Iris pigment epithelial cell (primary cell): ENCODE data around the gene GUK1.
"Not testable (repeated sequence)": the region's sequence is repeated elsewhere in the genome, so short reads cannot be mapped to it uniquely, and the experiment has no call there.

Experiments
- DNase-seq: peaks from one replicate; pipeline ENCODE4 v3.0.0-alpha.2; 2011; ENCODE audit warnings: low read depth

GUK1 gene

DNA sequence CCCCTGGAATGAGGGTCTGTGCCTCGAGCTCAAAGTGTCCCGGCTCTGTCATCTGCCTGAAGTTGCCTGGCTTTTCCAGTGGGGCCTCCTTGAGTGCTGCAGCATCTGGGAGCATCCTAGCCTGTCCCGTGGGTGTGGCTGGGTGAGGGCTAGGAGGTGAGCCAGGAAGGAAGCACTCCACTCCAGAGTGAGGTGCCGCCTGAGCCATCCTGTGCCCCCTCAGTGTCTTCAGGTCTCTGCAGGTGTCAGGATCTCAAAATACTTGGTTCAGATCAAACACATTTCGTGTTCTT is 37.0 kb downstream of the GUK1 start:
- DNase-seq = no peak

DNA sequence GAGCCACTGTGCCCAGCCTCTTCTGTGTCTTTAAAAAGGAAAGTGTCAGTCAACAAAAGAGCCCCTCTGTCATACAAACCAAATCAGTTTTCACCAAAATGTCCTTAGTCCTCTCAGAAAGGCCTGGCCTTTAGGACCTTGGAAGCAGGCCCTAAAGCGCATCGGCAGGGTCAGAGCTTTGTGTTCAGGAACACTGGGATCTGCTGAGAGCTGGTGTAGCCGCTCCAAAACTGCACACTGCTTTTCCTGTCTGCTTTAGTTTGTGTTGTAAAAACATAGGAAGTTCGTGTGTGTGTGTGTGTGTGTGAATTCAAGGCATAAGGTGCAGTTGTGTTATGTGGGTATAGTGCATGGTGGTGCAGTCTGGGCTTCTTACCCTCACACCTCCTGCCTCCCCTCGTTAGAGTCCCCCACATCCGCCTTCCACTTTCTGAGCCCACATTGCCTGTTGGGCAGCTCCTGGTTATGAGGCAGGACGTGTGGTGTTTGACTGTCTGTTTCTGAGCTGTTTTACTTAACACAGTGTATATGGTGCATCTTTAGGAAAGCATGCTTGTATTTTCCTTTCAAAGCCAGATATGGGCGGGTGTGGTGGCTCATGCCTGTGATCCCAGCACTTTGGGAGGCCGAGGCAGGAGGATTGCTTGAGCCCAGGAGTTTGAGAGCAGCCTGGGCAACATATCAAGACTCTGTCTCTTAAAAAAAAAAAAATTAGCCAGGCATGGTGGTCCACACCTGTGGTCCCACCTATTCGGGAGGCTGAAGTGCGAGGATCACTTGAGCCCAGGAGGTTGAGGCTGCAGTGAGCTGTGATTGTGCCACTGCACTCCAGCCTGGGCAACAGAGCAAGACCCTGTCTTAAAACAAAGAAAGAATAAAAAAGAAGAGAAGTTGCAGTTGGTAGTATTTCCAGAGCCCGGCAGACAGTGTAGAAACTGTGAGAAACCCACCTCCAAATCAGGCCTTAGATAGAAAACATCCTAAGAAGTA is 37.9 kb downstream of the GUK1 start:
- DNase-seq = no peak

DNA sequence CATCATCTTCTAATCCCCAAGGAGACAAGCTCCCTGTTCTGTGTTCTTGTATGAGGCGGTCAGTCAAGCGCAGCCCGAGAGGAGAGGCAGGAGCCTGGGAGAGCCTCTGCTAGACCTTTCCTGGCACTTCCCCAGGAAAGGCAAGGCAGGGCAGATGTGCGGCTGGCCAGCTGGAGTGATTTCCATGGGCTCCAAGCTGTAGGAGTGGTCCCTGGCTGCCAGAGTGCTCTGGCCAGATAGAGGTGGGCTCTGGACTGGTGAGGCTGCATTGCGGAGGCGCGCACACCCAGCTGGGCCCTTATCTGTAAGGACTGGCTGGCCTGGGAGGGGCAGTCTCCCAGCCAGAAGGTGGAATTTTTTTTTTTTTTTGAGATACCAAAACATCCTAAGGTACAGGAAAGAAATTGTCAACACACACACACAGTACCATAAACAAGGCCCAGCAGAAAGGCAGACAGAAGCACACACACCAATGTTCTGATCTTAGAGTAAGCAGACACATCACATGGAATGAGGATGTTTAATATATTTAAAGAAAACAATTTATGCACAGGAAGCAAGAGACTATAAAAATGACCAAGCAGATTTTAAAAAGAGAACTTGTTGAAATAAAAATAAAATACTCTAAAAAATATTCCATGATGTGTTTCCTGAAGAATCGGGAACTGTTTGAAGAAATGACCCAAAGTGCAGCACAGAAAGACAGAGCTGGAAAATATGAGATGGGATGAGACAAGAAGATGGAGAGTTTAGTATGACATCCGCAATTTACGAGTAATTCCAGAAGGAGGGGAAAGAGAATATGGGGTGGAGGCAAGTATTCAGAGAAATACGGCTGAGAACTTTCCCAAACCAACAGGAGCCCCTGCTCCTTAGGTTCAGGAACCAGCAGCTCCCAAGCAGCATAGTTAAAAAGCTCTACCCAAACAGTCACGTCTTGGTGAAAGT is 38.9 kb downstream of the GUK1 start:
- no peak for DNase-seq

DNA sequence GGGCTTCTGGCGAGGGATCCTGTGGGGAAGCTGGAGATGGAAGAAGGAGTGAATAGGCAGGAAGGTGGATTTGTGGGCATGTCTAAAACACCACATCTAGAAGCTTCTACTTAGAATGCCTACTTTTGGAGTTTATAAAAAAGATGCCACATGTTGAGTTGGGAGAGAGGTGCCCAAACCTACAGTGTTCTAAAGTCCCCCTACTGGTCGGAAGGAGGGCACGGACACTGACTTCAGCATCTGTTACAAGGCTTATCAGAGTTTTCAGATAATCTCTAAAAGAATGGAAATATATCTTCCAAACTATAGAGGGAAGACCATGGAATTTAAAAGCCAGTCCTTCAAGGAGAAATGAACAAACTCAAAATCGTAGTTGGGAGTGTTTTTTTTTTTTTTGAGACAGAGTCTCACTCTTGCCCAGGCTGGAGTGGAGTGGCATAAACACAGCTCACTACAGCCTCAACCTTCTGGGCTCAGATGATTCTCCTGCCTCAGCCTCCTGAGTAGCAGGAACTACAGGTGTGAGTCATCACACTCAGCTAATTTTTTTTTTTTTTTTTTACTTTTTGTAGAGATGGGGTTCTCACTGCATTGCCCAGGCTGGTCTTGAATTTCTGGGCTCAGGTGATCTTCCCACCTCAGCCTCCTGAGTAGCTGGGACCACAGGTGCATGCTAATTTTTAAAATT is 40.3 kb downstream of the GUK1 start:
- no peak for DNase-seq

DNA sequence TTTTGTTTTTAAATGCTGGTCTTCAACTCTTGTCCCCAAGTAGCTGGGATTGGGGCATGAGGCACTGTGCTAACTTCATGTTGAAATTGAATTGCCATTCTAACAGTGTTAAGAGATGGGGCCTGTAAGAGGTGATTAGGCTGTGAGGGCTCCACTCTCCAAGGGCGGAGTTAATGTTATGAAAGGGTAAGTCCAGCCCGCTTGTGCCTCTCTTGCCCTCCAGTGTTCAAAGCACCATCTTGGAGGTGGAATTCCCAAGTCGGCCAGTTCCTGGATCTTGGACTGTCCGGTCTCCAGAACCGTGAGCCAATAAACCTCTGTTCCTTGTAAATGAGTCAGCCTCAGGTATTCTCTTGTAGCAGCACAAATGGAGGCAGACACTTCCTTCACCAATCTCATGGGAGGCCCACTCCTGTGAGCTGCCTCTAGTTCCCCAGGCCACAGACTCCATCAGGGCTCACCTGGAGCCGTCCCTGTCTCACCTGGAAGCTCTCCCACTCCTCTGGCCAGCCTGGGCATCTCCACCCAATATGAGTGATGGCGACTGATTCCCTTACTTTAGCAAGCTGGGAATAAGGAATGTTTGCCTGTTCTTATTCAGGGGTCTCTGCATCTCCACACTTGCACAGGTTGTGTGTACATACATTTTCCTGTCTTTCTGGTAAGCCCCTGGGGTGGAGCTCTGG is 41.0 kb downstream of the GUK1 start:
- DNase-seq = no peak

DNA sequence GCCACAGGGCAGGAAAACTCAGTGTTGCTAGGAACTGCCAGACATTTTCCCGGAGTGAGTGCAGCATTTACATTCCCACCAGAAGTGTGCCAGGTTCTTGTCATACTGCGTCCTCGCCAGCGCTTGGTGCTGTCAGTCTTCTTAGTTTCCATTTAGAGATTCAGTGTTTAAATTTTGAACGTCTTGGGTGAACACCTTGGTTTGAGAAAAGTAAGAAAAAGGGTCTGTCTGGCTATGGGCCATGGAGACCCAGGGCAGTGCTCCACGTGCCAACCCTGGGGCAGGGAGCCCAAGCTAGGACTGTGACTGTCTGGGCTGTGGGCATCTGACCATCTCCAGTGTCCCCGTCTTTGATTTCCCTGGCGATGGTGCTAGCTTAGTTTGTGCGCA is 41.6 kb downstream of the GUK1 start:
- DNase-seq = no peak

DNA sequence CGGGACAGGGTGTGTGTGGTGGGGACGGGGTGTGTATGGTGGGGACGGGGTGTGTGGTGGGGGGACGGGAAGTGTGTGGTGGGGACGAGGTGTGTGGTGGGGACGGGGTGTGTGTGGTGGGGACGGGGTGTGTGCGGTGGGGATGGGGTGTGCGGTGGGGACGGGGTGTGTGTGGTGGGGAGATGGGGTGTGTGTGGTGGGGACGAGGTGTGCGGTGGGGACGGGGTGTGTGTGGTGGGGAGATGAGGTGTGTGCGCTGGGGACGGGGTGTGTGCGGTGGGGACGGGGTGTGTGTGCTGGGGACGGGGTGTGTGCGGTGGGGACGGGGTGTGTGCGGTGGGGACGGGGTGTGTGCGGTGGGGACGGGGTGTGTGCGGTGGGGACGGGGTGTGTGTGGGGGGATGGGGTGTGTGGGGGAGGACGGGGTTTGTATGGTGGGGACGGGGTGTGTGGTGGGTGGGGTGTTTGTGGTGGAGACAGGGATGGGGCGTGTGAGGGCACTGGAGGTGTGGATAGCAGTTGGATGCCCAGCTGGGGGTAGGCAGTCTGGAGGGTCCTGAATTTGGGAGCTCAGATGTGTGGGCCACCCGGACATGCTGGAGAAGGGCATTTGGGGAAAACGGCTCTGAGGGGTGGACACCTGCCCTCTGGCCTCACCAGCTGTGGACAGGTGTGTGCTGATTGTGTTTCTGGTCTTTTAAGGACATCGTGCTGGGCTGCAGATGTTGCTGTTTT is 42.4 kb downstream of the GUK1 start:
- no peak for DNase-seq

DNA sequence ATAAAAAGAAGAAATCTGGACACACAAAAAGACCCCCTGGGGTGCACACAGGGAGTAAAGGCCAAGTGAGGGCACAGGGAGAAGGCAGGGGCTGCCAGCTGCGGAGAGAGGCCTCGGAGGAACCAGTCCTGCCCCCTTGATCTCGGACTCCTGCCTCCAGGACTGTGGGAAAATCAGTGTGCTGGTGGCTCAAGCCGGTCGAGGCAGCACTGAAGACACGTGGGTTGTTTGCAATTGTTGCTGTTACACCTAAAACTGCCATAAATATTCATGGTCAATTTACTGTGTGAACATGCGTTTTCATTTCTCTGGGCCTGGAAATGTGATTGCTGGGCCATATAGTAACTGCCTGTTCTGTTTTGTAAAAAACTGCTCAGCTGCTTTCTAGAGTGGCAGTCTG is 44.1 kb downstream of the GUK1 start:
- DNase-seq = no peak

DNA sequence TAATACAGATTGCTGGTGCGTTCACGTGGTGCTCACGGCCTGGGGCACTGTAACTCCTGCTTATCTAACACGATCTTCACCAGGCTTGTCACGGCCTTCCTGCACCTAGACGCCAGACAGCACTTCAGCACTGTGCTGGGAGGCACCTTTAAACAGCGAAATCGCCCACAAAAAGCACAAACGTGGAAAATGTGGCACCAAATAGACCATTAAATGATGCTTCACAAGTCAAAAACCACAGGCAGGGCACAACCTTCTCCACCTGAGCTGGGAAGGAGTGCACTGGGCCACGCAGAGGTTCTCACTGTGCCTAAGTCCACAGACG is 45.5 kb downstream of the GUK1 start:
- DNase-seq = no peak

DNA sequence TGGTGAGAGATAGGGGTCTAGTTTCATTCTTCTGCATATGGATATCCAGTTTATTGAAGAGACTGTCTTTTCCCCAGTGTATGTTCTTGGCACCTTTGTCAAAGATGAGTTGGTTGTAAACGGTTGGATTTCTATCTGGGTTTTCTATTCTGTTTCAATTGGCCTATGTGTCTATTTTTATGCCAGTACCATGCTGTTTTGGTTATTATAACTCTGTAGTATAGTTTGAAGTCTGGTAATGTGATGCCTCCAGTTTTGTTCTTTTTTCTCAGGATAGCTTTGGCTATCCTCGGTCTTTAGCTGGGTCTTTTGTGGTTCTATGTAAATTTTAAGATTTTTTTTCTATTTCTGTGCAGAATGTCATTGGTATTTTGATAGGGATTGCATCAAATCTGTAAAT is 48.2 kb downstream of the GUK1 start:
- DNase-seq = not testable (repeated sequence)

DNA sequence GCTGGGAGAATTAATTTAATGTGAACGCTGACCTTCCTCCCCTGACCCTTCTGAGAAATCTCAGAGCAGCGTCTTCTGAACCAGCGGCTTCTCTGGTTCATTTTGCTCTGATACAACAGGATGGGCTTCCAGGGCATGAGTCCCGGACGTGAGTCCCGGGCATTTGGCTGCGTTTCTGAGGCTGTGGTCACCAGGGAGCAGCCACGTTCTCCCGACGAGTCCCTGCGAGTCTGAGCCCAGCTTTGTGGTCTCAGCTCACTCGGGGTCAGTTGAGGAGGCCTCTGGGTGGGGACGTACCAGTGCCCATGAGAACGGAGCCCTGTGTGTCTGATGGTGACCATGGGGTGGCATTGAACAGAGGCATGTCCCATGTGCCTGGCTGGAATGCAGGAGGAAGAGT is 50.1 kb downstream of the GUK1 start:
- DNase-seq = no peak

DNA sequence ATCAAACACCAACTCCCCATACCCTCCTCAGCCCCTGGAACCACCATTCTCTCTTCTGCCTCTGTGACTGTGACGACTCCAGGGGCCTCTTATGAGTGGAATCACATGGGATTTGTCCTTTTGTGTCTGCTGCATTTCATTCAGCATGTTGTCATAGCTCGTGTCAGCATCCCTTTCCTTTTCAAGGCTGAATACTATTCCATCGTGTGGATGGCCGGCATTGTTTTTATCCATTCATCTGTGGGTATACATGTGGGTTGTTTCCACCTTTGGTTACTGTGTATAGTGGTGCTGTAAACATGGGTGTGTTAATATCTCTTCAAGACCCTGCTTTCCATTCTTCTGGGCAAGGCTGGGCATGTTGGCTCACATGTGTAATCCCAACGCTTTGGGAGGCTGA is 50.7 kb downstream of the GUK1 start:
- no peak for DNase-seq

DNA sequence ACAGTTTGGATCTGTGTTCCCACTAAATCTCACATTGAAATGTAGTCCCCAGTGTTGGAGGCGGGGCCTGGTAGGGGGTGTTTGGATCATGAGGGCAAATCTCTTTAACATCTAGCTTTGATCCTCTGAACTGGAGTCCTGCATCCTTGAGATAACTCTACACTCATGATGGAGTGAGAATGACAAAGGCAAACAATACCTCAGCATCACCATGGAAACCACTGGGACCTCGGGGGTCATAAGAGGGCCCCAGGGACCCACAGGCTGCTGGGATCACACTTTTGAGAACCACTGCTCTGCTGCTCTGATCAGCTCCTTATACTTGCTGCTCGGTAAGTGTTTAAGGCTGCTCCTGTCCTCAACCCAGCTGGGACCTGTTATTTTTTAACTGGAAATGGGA is 54.4 kb downstream of the GUK1 start:
- no peak for DNase-seq

DNA sequence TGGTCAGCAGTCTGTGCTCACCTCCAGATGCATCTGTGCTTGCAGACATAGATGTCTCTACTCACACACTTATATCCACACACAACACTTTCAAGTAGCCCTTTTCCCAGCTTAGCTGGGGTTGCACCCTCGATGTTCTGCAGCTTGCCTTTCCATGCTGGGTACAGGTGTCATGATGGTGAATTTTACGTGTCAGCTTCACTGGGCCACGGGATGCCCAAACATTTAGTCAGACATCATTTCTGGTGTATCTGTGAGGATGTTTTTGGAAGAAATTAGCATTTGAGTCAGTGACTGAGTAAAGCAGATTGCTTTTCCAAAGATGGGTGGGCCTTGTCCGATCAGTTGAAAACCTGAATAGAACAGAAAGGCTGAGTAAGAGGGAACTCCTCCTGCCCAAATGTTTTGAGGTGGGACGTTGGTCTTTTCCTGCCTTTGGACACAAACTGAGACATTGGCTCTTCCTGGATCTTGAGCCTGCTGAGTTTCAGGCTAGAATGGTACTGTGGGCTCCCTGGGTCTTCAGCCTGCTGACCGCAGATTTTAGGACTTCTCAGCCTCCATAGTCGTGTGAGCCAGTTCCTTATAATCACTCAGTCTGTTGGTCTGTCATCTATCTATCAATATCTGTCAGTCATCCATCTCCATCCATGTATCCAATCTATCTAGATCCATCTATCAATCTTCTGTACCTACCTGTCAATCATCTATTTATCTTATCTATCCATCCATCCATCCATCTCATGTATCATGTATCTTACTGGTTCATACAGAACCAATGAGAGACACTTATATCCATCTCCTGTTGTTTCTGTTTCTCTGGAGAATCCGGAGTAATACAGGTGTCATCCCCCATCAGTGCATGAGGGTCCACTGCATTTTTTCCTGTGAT is 55.1 kb downstream of the GUK1 start:
- no peak for DNase-seq

DNA sequence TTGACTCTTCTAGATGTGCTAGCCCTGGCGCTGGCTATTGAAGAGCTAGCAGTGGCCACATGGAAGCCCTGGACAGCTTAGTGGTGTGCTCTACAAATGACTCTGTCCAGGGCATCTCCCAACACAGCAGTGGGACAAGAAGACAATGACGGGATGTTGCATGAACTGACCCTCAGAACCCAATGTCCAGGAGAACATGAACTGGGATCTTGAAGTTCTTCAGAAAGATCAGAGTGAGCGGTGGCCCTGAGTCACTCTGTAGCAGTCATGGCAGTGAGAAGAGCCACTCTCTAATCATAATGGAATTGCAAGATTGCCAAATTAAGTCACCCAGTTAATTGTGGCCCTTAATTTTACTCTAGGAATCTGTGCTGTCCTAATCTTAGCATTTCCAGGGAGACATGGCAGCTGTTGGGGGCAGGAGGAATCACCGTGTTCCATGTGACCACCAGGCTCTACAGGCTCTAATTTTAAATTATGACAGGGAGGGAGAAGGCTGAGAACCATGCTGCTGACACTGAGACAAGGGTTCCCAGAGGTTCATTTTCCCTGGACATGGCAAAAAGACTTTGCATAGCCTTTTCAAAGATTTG is 57.6 kb downstream of the GUK1 start:
- no peak for DNase-seq
